Cardiac muscle cell (in vitro differentiated cells and primary cell): Measurements from ENCODE around the gene THADA. TPM values are rescaled to one million over a fixed set of nuclear protein-coding genes. Genes with fewer than 3 reads are reported as not detected.

ENCODE experiments used
- DNase-seq, 2 donors: peaks; one replicate each; pipeline versions ENCODE4 v3.0.0 to v3.0.0-alpha.2; 2010 to 2017; ENCODE audit warnings: low read depth in 1 of 2, low spot score in 1 of 2
- H3K27ac ChIP-seq: fragments of 200-600 bp; sonication (generic); 2 replicates; pipeline ENCODE4 v1.5.1; 2016
- H3K27me3 ChIP-seq: fragments of 200-600 bp; sonication (generic); 2 replicates; pipeline ENCODE4 v1.6.0; 2016; ENCODE audit warnings: control low read depth
- H3K36me3 ChIP-seq: fragments of 200-600 bp; sonication (generic); 2 replicates; pipeline ENCODE4 v1.5.1; 2016; ENCODE audit warnings: control low read depth
- H3K4me1 ChIP-seq: fragments of 200-600 bp; sonication (generic); 2 replicates; pipeline ENCODE4 v1.8.1; 2017; ENCODE audit warnings: low read depth, mild to moderate bottlenecking, mixed run types
- H3K4me3 ChIP-seq: fragments of 200-600 bp; sonication (generic); 2 replicates; pipeline ENCODE4 v1.5.1; 2016; ENCODE audit warnings: mild to moderate bottlenecking
- H3K9me3 ChIP-seq: fragments of 200-600 bp; sonication (generic); 2 replicates; pipeline ENCODE4 v1.5.1; 2017; ENCODE audit warnings: low read depth, mild to moderate bottlenecking, control low read depth
- CTCF ChIP-seq: IDR thresholded peaks from 2 replicates; pipeline ENCODE4 v1.5.1; 2012; ENCODE audit warnings: low read depth, mild to moderate bottlenecking, low read length
- polyA plus RNA-seq: library from polyadenylated mRNA; unstranded; fragments of >200 nt; fragmentation: Nextera tagmentation; extraction: Ambion mirVana; gene quantifications from 2 replicates; pipeline ENCODE4 v1.2.1, GENCODE V29; 2016
- total RNA-seq: library from RNA; depleted of rRNA; stranded (reverse); fragments of >200 nt; gene quantifications from 2 replicates; pipeline ENCODE4 v1.2.3, GENCODE V29; 2016

THADA gene
- total and polyA plus RNA-seq, 2 experiments from 2014 or later: 11.9 to 17.3 TPM

DNA sequence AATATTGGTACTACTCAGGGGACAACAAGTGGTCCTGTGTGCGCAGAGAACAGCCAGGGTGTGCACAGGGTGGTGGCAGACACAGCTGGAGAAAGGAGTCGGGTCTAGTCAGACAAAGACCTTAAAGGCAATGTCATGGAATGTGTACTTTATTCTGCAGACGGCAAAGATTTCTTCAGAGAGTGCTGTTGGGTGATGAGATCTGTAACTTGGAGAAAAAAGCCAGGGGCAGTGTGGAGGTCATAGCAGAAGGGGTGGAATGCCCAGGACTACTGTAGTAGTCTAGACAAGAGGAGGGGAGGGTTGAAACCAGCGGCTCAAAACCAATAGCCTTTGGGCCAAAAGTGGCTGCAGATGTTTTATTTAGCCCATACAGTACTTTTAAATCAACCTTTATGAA, 248.1 kb downstream of the THADA start:
- no peak for TF ChIP-seq CTCF
- H3K27ac ChIP-seq: peak overlapping the region; percentile 85
- DNase-seq: peak in 1 of 2 donors; percentile 36
- H3K4me1 ChIP-seq: peaks cover 73% of the 10 kb centered on the region
- H3K36me3 ChIP-seq: no peaks in the 10 kb centered on the region
- no peaks in the 10 kb centered on the region for H3K9me3 ChIP-seq
- H3K27me3 ChIP-seq: no peaks in the 10 kb centered on the region
- no peak overlapping the region for H3K4me3 ChIP-seq

DNA sequence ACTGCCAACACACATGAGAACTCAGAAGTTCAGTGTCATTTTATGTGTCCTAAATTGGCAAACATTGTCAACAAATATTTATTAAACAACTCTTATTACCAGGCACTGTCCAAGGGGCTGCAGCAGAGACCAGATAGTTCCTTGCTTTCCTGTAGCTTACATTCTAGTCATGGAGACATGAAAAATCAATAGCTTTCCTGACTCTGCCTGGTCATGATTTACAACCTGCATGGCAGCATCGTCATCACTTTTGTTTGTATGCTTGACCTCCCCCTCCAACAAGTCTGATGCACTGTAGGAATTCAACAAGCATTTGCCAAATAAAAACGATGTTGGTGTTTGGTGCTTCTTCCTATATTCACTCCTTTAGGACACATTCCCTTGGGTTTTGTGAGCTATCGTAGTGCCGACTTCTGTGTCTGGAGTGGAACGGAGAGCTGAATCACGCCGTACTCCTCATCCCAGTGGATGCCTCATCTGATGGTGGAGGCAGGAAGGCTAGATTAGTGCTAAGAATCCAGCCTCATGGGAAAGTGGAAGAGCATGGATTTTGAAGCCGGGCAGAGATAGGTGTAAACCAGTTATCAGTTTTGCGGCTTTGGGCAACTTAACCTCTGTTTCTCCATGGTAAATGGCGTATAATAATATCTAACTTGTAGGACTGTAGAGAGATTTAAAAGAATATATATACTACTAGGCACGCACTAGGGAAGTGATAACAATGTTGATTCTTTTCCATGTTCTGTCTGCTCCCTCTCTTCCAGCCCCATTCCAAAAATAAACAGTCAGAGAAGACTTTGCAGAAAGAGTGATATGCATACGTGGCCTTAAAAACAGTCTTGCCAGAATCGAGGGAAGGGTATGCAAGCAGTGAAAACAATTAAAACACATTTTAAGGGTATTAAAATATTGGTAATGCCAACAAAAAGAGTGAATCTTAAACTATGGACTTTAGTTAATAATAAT, 249.0 kb downstream of the THADA start:
- Histone ChIP-seq H3K4me1 (peaks cover 78% of the 10 kb centered on the region), H3K27ac (peak overlapping the region; percentile 85), H3K27me3 (no peaks in the 10 kb centered on the region), H3K36me3 (no peaks in the 10 kb centered on the region), H3K9me3 (no peaks in the 10 kb centered on the region), H3K4me3 (no peak overlapping the region)
- no peak for DNase-seq
- no peak for TF ChIP-seq CTCF

- Histone ChIP-seq H3K36me3 (no peaks in the 10 kb centered on the region), H3K27me3 (no peaks in the 10 kb centered on the region), H3K4me1 (peaks cover 81% of the 10 kb centered on the region), H3K27ac (peak overlapping the region; percentile 85), H3K4me3 (no peak overlapping the region), H3K9me3 (no peaks in the 10 kb centered on the region)
- no peak for TF ChIP-seq CTCF
- DNase-seq: no peak
Measured at GRCh38 chr2:43345872-43346271, 250.0 kb downstream of the THADA start.

DNA sequence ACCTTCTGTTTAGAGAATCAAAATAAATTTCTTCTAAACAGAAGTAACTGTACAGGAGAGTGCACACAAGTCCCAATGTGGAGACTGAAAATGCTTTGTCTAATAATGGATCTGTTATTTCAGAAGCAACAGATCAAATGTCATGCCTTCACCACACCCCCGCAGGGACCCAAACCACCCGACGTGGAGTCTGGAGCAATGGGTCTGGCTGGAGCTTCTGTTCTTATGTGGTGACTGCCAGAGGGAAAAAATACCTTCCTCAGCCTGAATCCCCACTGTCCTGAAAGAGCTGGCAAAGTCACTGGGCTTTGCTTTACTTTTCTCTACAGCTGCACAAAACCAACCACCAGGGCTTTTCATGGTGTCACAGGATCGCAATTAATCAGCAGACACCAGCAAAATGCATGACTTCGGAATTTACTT, 250.4 kb downstream of the THADA start:
- Histone ChIP-seq H3K36me3 (no peaks in the 10 kb centered on the region), H3K4me1 (peaks cover 86% of the 10 kb centered on the region), H3K27ac (peak overlapping the region; percentile 85), H3K4me3 (no peak overlapping the region), H3K9me3 (no peaks in the 10 kb centered on the region), H3K27me3 (no peaks in the 10 kb centered on the region)
- no peak for TF ChIP-seq CTCF
- DNase-seq: peak in 1 of 2 donors; percentile 14

DNA sequence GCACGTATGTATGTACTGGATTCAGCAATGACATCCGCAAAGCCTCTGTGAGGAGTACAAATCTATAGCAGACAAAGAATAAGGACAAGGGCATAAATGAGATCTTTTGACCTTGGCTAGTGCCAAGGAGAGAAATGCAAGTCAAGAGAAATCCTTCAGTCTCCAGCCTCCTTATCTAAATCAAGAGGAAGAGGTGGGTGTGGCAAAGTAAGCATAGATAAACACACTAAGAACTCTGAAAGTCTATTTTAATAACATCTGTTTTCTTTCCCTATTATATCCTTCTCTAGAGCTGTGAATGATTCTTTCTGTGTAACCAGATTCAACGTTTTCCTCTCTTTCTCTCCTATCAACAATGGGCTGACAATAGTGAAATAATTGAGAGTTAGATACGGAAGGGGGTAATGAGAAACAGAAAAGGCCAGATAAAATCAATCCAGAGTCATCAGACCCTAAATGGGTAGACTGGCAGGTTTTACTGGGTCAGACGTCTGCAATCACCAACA, 250.9 kb downstream of the THADA start:
- Histone ChIP-seq H3K4me3 (no peak overlapping the region), H3K4me1 (peaks cover 90% of the 10 kb centered on the region), H3K9me3 (no peaks in the 10 kb centered on the region), H3K36me3 (no peaks in the 10 kb centered on the region), H3K27ac (peak overlapping the region; percentile 85), H3K27me3 (no peaks in the 10 kb centered on the region)
- DNase-seq: no peak
- no peak for TF ChIP-seq CTCF
